Astrocyte of the spinal cord (primary cell): ENCODE results near the gene EXOC6.

Experiments
- DNase-seq: peaks from one replicate; pipeline ENCODE4 v3.0.0; 2011; ENCODE audit warnings: low read depth, low spot score
- H3K4me3 ChIP-seq: 2 replicates; pipeline ENCODE4 v1.5.1; 2011; ENCODE audit warnings: low read depth, mild to moderate bottlenecking, low read length, moderate library complexity
- CTCF ChIP-seq: IDR thresholded peaks from 2 replicates; pipeline ENCODE4 v1.5.1; 2012; ENCODE audit warnings: low read depth, mild to moderate bottlenecking, low read length, inconsistent platforms
- in situ Hi-C: cut with HindIII; loops from 2 replicates; pipeline ENCODE4 v1.10.0; 2017; ENCODE audit warnings: low sequenced_read_pairs

The EXOC6 gene

GRCh38 chr10:93030409-93030808 is 182.1 kb downstream of the EXOC6 start:
- DNase-seq = peak; percentile 74
- no peak overlapping the region for H3K4me3 ChIP-seq
- in situ Hi-C loops = no loop called here
- no peak for TF ChIP-seq CTCF

- in situ Hi-C loops = no loop called here
- no peak for DNase-seq
- no peak for TF ChIP-seq CTCF
- H3K4me3 ChIP-seq = no peak overlapping the region
These were observed 183.9 kb downstream of the EXOC6 start for GRCh38 chr10:93032105-93032808.

DNA sequence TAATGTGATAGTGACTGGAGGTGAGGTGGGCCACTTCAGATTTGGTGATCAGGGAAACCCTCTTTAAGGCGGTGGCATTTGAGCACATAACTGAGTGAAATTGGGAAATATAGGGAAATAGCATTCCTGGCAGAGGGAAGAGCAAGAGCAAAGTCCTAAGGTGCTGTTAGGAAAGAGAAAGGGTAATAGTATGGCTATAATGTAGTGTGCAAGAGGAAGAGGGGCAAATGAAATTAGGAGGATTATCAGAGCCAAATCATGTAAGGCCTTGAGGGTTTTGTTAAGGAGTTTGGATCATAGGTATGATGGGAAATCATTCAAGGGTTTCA is 184.5 kb downstream of the EXOC6 start:
- in situ Hi-C loops = no loop called here
- no peak for DNase-seq
- no peak overlapping the region for H3K4me3 ChIP-seq
- TF ChIP-seq CTCF = no peak

DNA sequence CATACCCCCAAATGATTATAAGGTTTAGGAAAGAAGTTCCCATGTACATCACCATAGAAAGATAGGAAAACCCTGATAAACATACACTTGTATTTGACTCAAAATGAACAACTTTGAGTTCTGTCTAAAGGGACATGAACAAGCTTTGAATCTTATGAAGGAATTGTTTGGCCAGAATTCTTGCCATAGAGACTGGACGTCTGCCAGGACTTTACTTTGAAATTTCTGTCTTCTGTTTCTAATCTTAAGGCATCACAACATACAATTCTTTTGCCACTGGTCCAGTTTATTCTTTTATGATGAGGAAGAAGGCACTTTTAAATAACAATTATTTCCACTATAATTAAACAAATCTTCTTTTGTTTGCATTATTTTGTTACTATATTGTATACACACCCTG is 186.1 kb downstream of the EXOC6 start:
- in situ Hi-C loops = no loop called here
- no peak for DNase-seq
- no peak overlapping the region for H3K4me3 ChIP-seq
- TF ChIP-seq CTCF = no peak

- no peak overlapping the region for H3K4me3 ChIP-seq
- no peak for TF ChIP-seq CTCF
- DNase-seq = no peak
- in situ Hi-C loops = no loop called here
These were observed 190.8 kb downstream of the EXOC6 start for GRCh38 chr10:93039110-93039509.

GRCh38 chr10:93039721-93040120 is 191.4 kb downstream of the EXOC6 start:
- peak; percentile 43 for DNase-seq
- TF ChIP-seq CTCF = peak; percentile 64
- in situ Hi-C loops = no loop called here
- no peak overlapping the region for H3K4me3 ChIP-seq
